ENCODE data around the gene TMEM242.

Gene TMEM242

GRCh38 chr6:157288575-157288974 lies 34.7 kb downstream of the TMEM242 start:
- no peak for DNase-seq (ENCODE audit: low read depth)

- DNase-seq (ENCODE audit: low read depth) = peak; percentile 31
Measured at GRCh38 chr6:157287923-157288322, 35.4 kb downstream of the TMEM242 start.

- no peak for DNase-seq (ENCODE audit: low read depth)
Measured at GRCh38 chr6:157287247-157287850, 36.0 kb downstream of the TMEM242 start.

GRCh38 chr6:157285422-157285779 lies 37.9 kb downstream of the TMEM242 start:
- DNase-seq (ENCODE audit: low read depth) = no peak

- DNase-seq (ENCODE audit: low read depth) = no peak
Measured at GRCh38 chr6:157284738-157285421, 38.4 kb downstream of the TMEM242 start.

GRCh38 chr6:157283900-157284737 lies 39.2 kb downstream of the TMEM242 start:
- DNase-seq (ENCODE audit: low read depth) = no peak

GRCh38 chr6:157283330-157283898 lies 39.9 kb downstream of the TMEM242 start:
- no peak for DNase-seq (ENCODE audit: low read depth)

- DNase-seq (ENCODE audit: low read depth) = no peak
Measured at GRCh38 chr6:157282284-157282683, 41.0 kb downstream of the TMEM242 start.

- DNase-seq (ENCODE audit: low read depth) = no peak
Measured at GRCh38 chr6:157281570-157281969, 41.7 kb downstream of the TMEM242 start.

GRCh38 chr6:157280947-157281346 lies 42.4 kb downstream of the TMEM242 start:
- DNase-seq (ENCODE audit: low read depth) = no peak

- no peak for DNase-seq (ENCODE audit: low read depth)
Measured at GRCh38 chr6:157280157-157280556, 43.2 kb downstream of the TMEM242 start.

GRCh38 chr6:157278171-157278570 lies 45.1 kb downstream of the TMEM242 start:
- DNase-seq (ENCODE audit: low read depth) = no peak

- DNase-seq (ENCODE audit: low read depth) = no peak
Measured at GRCh38 chr6:157276731-157277130, 46.6 kb downstream of the TMEM242 start.

GRCh38 chr6:157276134-157276532 lies 47.2 kb downstream of the TMEM242 start:
- no peak for DNase-seq (ENCODE audit: low read depth)

- peak; percentile 36 for DNase-seq (ENCODE audit: low read depth)
Measured at GRCh38 chr6:157274471-157275226, 48.7 kb downstream of the TMEM242 start.

GRCh38 chr6:157273756-157274470 lies 49.4 kb downstream of the TMEM242 start:
- DNase-seq (ENCODE audit: low read depth) = peak; percentile 58

- DNase-seq (ENCODE audit: low read depth) = peak; percentile 11
Measured at GRCh38 chr6:157272866-157273755, 50.2 kb downstream of the TMEM242 start.

- no peak for DNase-seq (ENCODE audit: low read depth)
Measured at GRCh38 chr6:157272372-157272771, 50.9 kb downstream of the TMEM242 start.

GRCh38 chr6:157271911-157272310 lies 51.4 kb downstream of the TMEM242 start:
- DNase-seq (ENCODE audit: low read depth) = no peak

- DNase-seq (ENCODE audit: low read depth) = no peak
Measured at GRCh38 chr6:157271441-157271840, 51.9 kb downstream of the TMEM242 start.

All from amniotic epithelial cell (primary cell).